OCI-LY1 (cell line): ENCODE measurements around the gene GAS2L1.

ENCODE experiments used
- H2AFZ ChIP-seq: fragments of 200-600 bp; sonication (generic), shearing (Covaris generic); 2 replicates; pipeline ENCODE4 v1.6.0; 2014; ENCODE audit warnings: antibody characterized with exemption, mild to moderate bottlenecking, low read length
- H3F3A ChIP-seq: fragments of 200-600 bp; sonication (generic), shearing (Covaris generic); 2 replicates; pipeline ENCODE4 v1.6.0; 2014; ENCODE audit warnings: mild to moderate bottlenecking, antibody characterized with exemption, low read length, moderate library complexity; ENCODE audit not compliant: insufficient read depth
- H3K27ac ChIP-seq: fragments of 200-600 bp; sonication (generic); 2 replicates; pipeline ENCODE4 v1.5.1; 2014; ENCODE audit warnings: low read length, mixed run types, mild to moderate bottlenecking, low read depth; ENCODE audit not compliant: poor library complexity, severe bottlenecking
- H3K27me3 ChIP-seq: fragments of 200-600 bp; sonication (generic); 2 replicates; pipeline ENCODE4 v1.6.0; 2014; ENCODE audit warnings: antibody characterized with exemption, mild to moderate bottlenecking, low read length, moderate library complexity; ENCODE audit not compliant: insufficient read depth
- H3K36me3 ChIP-seq: fragments of 200-600 bp; sonication (generic); 2 replicates; pipeline ENCODE4 v1.6.1; 2014; ENCODE audit warnings: mild to moderate bottlenecking, antibody characterized with exemption, low read length, moderate library complexity, mixed read lengths; ENCODE audit not compliant: insufficient read depth
- H3K4me1 ChIP-seq: fragments of 200-600 bp; sonication (generic); 2 replicates; pipeline ENCODE4 v1.5.1; 2014; ENCODE audit warnings: mild to moderate bottlenecking, low read length, moderate library complexity; ENCODE audit not compliant: insufficient read depth, severe bottlenecking
- H3K4me2 ChIP-seq: fragments of 200-600 bp; sonication (generic), shearing (Covaris generic); 2 replicates; pipeline ENCODE4 v1.6.1; 2014; ENCODE audit warnings: low read length
- H3K4me3 ChIP-seq: fragments of 200-600 bp; sonication (generic); 2 replicates; pipeline ENCODE4 v1.5.1; 2014; ENCODE audit warnings: low read length, low read depth, mild to moderate bottlenecking, mixed read lengths; ENCODE audit not compliant: poor library complexity, severe bottlenecking
- H3K79me2 ChIP-seq: fragments of 200-600 bp; shearing (Covaris generic); 2 replicates; pipeline ENCODE4 v1.6.1; 2016; ENCODE audit warnings: mixed run types, low read length, mixed read lengths; ENCODE audit not compliant: insufficient read depth
- H3K9ac ChIP-seq: fragments of 200-600 bp; sonication (generic), shearing (Covaris generic); 2 replicates; pipeline ENCODE4 v1.6.1; 2014; ENCODE audit warnings: mild to moderate bottlenecking, low read length, mixed read lengths
- H3K9me2 ChIP-seq: fragments of 200-600 bp; sonication (generic), shearing (Covaris generic); 2 replicates; pipeline ENCODE4 v1.6.1; 2014; ENCODE audit warnings: low read depth, mild to moderate bottlenecking, low read length, mixed read lengths
- H3K9me3 ChIP-seq: fragments of 200-600 bp; shearing (Covaris generic); 2 replicates; pipeline ENCODE4 v1.6.1; 2014; ENCODE audit warnings: low read length, mixed read lengths
- H4K20me1 ChIP-seq: fragments of 200-600 bp; sonication (generic), shearing (Covaris generic); 2 replicates; pipeline ENCODE4 v1.6.0; 2016; ENCODE audit warnings: mild to moderate bottlenecking, low read length; ENCODE audit not compliant: insufficient read depth
- CTCF ChIP-seq: fragments of 200-600 bp; sonication (generic), shearing (Covaris generic); IDR thresholded peaks from 2 replicates; pipeline ENCODE4 v1.5.1; 2017; ENCODE audit warnings: mild to moderate bottlenecking, antibody characterized with exemption, low read length, moderate library complexity, mixed read lengths
- EZH2 ChIP-seq: fragments of 200-600 bp; sonication (generic), shearing (Covaris generic); IDR thresholded peaks from 2 replicates; pipeline ENCODE4 v1.8.0; 2017; ENCODE audit warnings: borderline replicate concordance, mixed run types, mild to moderate bottlenecking, antibody characterized with exemption, low read length, moderate library complexity, mixed read lengths

Gene GAS2L1

GRCh38 chr22:29346659-29347058 is 40.2 kb downstream of the GAS2L1 start:
- Histone ChIP-seq H3K36me3 (peaks cover 95% of the 10 kb centered on the region), H3K4me2 (no peak overlapping the region), H3K27ac (no peak overlapping the region), H4K20me1 (no peaks in the 10 kb centered on the region), H3K9ac (no peak overlapping the region), H3K4me1 (no peaks in the 10 kb centered on the region), H3K79me2 (no peaks in the 10 kb centered on the region), H3K9me3 (no peaks in the 10 kb centered on the region), H3K4me3 (no peak overlapping the region), H2AFZ (no peak overlapping the region), H3K27me3 (no peaks in the 10 kb centered on the region), H3F3A (no peaks in the 10 kb centered on the region), H3K9me2 (no peaks in the 10 kb centered on the region)
- no peak for TF ChIP-seq EZH2
- TF ChIP-seq CTCF, result no peak

GRCh38 chr22:29348041-29348440 is 41.6 kb downstream of the GAS2L1 start:
- Histone ChIP-seq H3K4me2 (no peak overlapping the region), H3K79me2 (no peaks in the 10 kb centered on the region), H3K9ac (no peak overlapping the region), H3F3A (no peaks in the 10 kb centered on the region), H3K36me3 (peaks cover 95% of the 10 kb centered on the region), H3K9me2 (no peaks in the 10 kb centered on the region), H3K27ac (no peak overlapping the region), H3K9me3 (no peaks in the 10 kb centered on the region), H3K4me3 (no peak overlapping the region), H3K27me3 (no peaks in the 10 kb centered on the region), H3K4me1 (no peaks in the 10 kb centered on the region), H4K20me1 (no peaks in the 10 kb centered on the region), H2AFZ (no peak overlapping the region)
- TF ChIP-seq CTCF, result no peak
- TF ChIP-seq EZH2, result no peak

GRCh38 chr22:29348956-29349355 is 42.5 kb downstream of the GAS2L1 start:
- no peaks in the 10 kb centered on the region for H3K79me2 ChIP-seq
- no peaks in the 10 kb centered on the region for H3K4me1 ChIP-seq
- no peak overlapping the region for H3K27ac ChIP-seq
- no peaks in the 10 kb centered on the region for H3K27me3 ChIP-seq
- H3K36me3 ChIP-seq, result peaks cover 95% of the 10 kb centered on the region
- no peaks in the 10 kb centered on the region for H3K9me3 ChIP-seq
- no peak overlapping the region for H2AFZ ChIP-seq
- H3K9me2 ChIP-seq, result no peaks in the 10 kb centered on the region
- no peak overlapping the region for H3K4me2 ChIP-seq
- H3K4me3 ChIP-seq, result no peak overlapping the region
- H3F3A ChIP-seq, result no peaks in the 10 kb centered on the region
- H4K20me1 ChIP-seq, result no peaks in the 10 kb centered on the region
- TF ChIP-seq EZH2 (no peak), CTCF (no peak)
- no peak overlapping the region for H3K9ac ChIP-seq
